Sigmoid colon (tissue), 4 donors: ENCODE results near the gene ECE1.

ENCODE experiments used
- POLR2A ChIP-seq, 2 donors: fragments of 450-650 bp; IDR thresholded peaks; one replicate each; pipeline ENCODE4 v1.6.1; 2016; ENCODE audit warnings: antibody characterized with exemption in 2 of 2, mild to moderate bottlenecking in 2 of 2, moderate library complexity in 2 of 2
- POLR2AphosphoS5 ChIP-seq, 4 donors: sonication (generic); formaldehyde crosslinking; IDR thresholded peaks; one replicate each; pipeline ENCODE4 v1.6.1; 2017; ENCODE audit warnings: antibody characterized with exemption in 4 of 4
- TF ChIP-seq, protein P1 (sequence below), 4 experiments: fragments of 450-650 bp in 3 of 4; fragments of 200-600 bp in 1 of 4; IDR thresholded peaks; one replicate each; pipeline ENCODE4 v1.5.1; 2016 to 2019; ENCODE audit warnings: antibody characterized with exemption in 4 of 4, mild to moderate bottlenecking in 3 of 4, moderate library complexity in 2 of 4

DNA sequence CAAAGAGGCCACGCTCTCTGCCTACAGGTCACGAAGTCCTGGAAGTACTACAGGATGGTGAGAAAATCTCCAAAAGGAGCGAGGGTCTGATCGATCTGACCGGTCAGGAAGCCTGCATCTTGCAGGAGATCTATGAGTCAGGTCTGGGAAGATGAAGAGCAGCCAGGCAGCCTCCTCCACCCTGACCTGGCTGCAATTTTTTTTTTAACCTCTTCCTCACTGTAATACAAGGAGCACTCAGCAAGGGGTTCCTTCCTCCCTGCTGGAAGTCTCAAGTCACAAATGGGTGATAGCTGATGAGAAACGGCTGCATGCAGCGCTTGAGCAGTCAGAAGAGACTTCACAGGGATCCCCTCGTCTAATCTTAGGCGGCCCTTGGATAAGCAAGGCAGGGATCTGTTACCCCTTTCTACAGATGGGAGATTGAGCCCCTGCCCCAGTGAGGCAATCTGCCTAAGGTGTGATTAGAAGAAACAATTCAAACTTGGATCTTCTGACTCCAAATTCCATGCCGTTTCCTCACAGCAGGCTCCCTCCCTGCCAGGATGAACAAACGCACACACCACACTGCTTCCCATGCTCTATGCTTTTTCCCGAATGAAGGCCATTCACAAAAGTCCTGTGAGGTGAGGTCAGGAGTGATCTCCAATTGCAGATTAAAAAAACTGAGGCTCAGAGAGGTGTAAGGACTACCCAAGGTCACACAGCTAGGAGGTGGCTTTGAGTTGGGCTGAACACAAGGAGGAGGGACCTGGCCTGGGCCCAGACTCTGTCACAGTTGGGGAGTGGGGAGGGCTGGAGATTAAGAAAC, 48.3 kb downstream of the ECE1 start:
- TF ChIP-seq, protein P1, sequence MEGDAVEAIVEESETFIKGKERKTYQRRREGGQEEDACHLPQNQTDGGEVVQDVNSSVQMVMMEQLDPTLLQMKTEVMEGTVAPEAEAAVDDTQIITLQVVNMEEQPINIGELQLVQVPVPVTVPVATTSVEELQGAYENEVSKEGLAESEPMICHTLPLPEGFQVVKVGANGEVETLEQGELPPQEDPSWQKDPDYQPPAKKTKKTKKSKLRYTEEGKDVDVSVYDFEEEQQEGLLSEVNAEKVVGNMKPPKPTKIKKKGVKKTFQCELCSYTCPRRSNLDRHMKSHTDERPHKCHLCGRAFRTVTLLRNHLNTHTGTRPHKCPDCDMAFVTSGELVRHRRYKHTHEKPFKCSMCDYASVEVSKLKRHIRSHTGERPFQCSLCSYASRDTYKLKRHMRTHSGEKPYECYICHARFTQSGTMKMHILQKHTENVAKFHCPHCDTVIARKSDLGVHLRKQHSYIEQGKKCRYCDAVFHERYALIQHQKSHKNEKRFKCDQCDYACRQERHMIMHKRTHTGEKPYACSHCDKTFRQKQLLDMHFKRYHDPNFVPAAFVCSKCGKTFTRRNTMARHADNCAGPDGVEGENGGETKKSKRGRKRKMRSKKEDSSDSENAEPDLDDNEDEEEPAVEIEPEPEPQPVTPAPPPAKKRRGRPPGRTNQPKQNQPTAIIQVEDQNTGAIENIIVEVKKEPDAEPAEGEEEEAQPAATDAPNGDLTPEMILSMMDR (IDR thresholded peaks at IDR 0.05): no peak
- TF ChIP-seq POLR2A (IDR thresholded peaks at IDR 0.05) (no peak), POLR2AphosphoS5 (IDR thresholded peaks at IDR 0.05) (no peak)
